ENCODE data around the gene RNF220. TPM values are rescaled to one million over a fixed set of nuclear protein-coding genes. Genes with fewer than 3 reads are reported as not detected.

RNF220 gene
- total and polyA plus RNA-seq, 2 of the 4 experiments (the other 2 are of a cell fraction), result 71.8 to 77.1 TPM

GRCh38 chr1:44664730-44665370 is 259.8 kb downstream of the RNF220 start:
- no peak overlapping the region for H3K23ac ChIP-seq (ENCODE audit: low read depth, low read length)
- H3K4me1 ChIP-seq (ENCODE audit: control insufficient read depth, insufficient read depth, low read length), result 0 out of 2 replicates have a peak, but pooled peaks cover 2% of the 10 kb centered on the region
- no peak overlapping the region for H2BK5ac ChIP-seq (ENCODE audit: low read depth, low read length, poor library complexity, severe bottlenecking)
- H2BK20ac ChIP-seq (ENCODE audit: low read depth, low read length), result no peak overlapping the region
- H2AK9ac ChIP-seq (replicated peaks; ENCODE audit: low read depth, low read length, poor library complexity), result no peak overlapping the region
- POLR2A ChIA-PET (ENCODE audit: unreplicated experiment), result no interaction called here
- H3K27me3 ChIP-seq (ENCODE audit: control insufficient read depth, insufficient read depth, low read length), result no peaks in the 10 kb centered on the region
- no peak overlapping the region for H2AK5ac ChIP-seq (ENCODE audit: low read depth, low read length)
- CTCF ChIA-PET, result no interaction called here
- H3K79me1 ChIP-seq (ENCODE audit: low read depth in 1 of 2, low read length in 2 of 2), result no peaks in the 10 kb centered on the region
- H4K8ac ChIP-seq (ENCODE audit: low read depth in 2 of 2, low read length in 2 of 2), result no peak overlapping the region
- no peaks in the 10 kb centered on the region for H3K36me3 ChIP-seq (ENCODE audit: control insufficient read depth, insufficient read depth, low read length)
- H3K9me1 ChIP-seq (ENCODE audit: insufficient read depth, low read length), result no peaks in the 10 kb centered on the region
- H3K18ac ChIP-seq (ENCODE audit: low read depth, low read length), result no peak overlapping the region
- no peaks in the 10 kb centered on the region for H3K9me3 ChIP-seq (ENCODE audit: control insufficient read depth, insufficient read depth, low read length)
- no peak overlapping the region for H2BK120ac ChIP-seq (ENCODE audit: low read depth, low read length)
- H3K9ac ChIP-seq (ENCODE audit: low read depth, low read length), result no peak overlapping the region
- BruUV-seq (replicated peaks), result no TSS peak
- intact Hi-C loops (cut with micrococcal nuclease) (no loop called here), in situ Hi-C loops (cut with MboI; ENCODE audit: low sequenced_read_pairs) (no loop called here), dilution Hi-C loops (cut with HindIII; ENCODE audit: low sequenced_read_pairs, unreplicated experiment) (no loop called here)
- no peak overlapping the region for H2BK15ac ChIP-seq (ENCODE audit: low read depth, low read length)
- no peak for DNase-seq
- TF ChIP-seq CHD1 (IDR thresholded peaks at IDR 0.05; ENCODE audit: low read depth, low read length) (no peak), CTCF (conservative IDR thresholded peaks at IDR 0.05; ENCODE audit: low read depth, low read length) (no peak), RCOR1 (IDR thresholded peaks at IDR 0.05; ENCODE audit: insufficient replicate concordance, low read length) (no peak), USF2 (IDR thresholded peaks at IDR 0.05; ENCODE audit: low read depth, low read length) (no peak), ELK1 (IDR thresholded peaks at IDR 0.05; ENCODE audit: borderline replicate concordance, low read depth, low read length) (no peak), POLR2A (IDR thresholded peaks at IDR 0.05; ENCODE audit: low read depth, low read length) (no peak)
- H3K27ac ChIP-seq (ENCODE audit: insufficient read depth, low read length), result no peak overlapping the region
- no peak overlapping the region for H4K91ac ChIP-seq (ENCODE audit: insufficient read depth, low read depth, low read length)
- H3K56ac ChIP-seq (ENCODE audit: extremely low read depth, insufficient read depth, low read length), result no peak overlapping the region
- no peak overlapping the region for H3K4me3 ChIP-seq (ENCODE audit: insufficient read depth, low read depth, low read length)
- 100% methylated on average over 3 of the region's 12 CpGs; no CpG with 5 or more reads in 1 of the 2 experiments for whole genome bisulfite sequencing, 2 experiments (ENCODE audit: extremely low coverage in 2 of 2, insufficient read length in 1 of 2)
- H3K14ac ChIP-seq (replicated peaks; ENCODE audit: low read depth, low read length), result no peak overlapping the region
- no peak for ATAC-seq (ENCODE audit: low read depth)
- no peak overlapping the region for H4K5ac ChIP-seq (ENCODE audit: low read depth, low read length)
- no peak overlapping the region for H3K4me2 ChIP-seq (ENCODE audit: low read depth, low read length)
- no peaks in the 10 kb centered on the region for H4K20me1 ChIP-seq (ENCODE audit: insufficient read depth, low read length)
- H3K4ac ChIP-seq (ENCODE audit: low read depth, low read length), result no peak overlapping the region
- H2AFZ ChIP-seq (replicated peaks; ENCODE audit: low read length, poor library complexity), result no peak overlapping the region
